K562 (cell line): Measurements from ENCODE around the gene ADCY6. TPM values are rescaled to one million over a fixed set of nuclear protein-coding genes. Genes with fewer than 3 reads are reported as not detected.

Experiments
- ATAC-seq: fragments of 200-7000 bp; cut with Tn5 transposase; 3 replicates; pipeline ENCODE4 v1.9.1; 2020; ENCODE audit warnings: moderate library complexity
- BruUV-seq: library from RNA; stranded (reverse); fragments of 400-500 nt; replicated peaks from 2 replicates; lab custom pipeline; 2021; lab: Mats Ljungman, UMichigan
- CTCF ChIA-PET: fragments of 300-600 bp; formaldehyde crosslinking; extraction: SDS; loops from one replicate; lab custom pipeline; 2021; ENCODE audit warnings: low intra/inter-chr PET ratio; lab: Yijun Ruan, JAX
- POLR2A ChIA-PET: fragments of 300-600, 350-650 bp; sonication (Branson Sonifier 250); formaldehyde crosslinking; extraction: SDS; loops from one replicate; lab custom pipeline; 2021; ENCODE audit warnings: antibody characterized with exemption, inconsistent platforms; lab: Yijun Ruan, JAX
- DNase-seq, 4 experiments: peaks; one replicate each; pipeline versions ENCODE4 v3.0.0 to v3.0.0-alpha.2; 2011 to 2018; ENCODE audit warnings: low spot score in 3 of 4, mixed read lengths in 3 of 4; ENCODE audit errors: extremely low read depth in 1 of 4
- FAIRE-seq: peaks from 2 replicates; lab custom pipeline; 2011; peaks lifted over from hg19 to GRCh38; lab: Jason Lieb, UNC
- H2AFZ ChIP-seq: 2 replicates; pipeline ENCODE4 v1.6.0; 2011; ENCODE audit warnings: low read depth, low read length, control low read depth, inconsistent platforms
- H3K27ac ChIP-seq: fragments of 200-600 bp; 3 replicates; pipeline ENCODE4 v1.8.0; 2011; ENCODE audit warnings: low read depth, mild to moderate bottlenecking, control low read depth, inconsistent platforms, low read length, moderate library complexity, mixed read lengths; ENCODE audit errors: extremely low read depth
- H3K27me3 ChIP-seq, 2 experiments: fragments of 300-600 bp in 1 of 2; 2 replicates in 1 of 2; 3 replicates in 1 of 2; pipeline versions ENCODE4 v1.6.0 to v1.8.0; 2011; ENCODE audit warnings: inconsistent platforms in 2 of 2, low read length in 2 of 2, mild to moderate bottlenecking in 1 of 2, mixed read lengths in 1 of 2, moderate library complexity in 1 of 2; ENCODE audit not compliant: control insufficient read depth in 2 of 2, insufficient read depth in 2 of 2
- H3K36me3 ChIP-seq: fragments of 300-600 bp; 3 replicates; pipeline ENCODE4 v1.8.0; 2011; ENCODE audit warnings: mild to moderate bottlenecking, low read length, inconsistent platforms; ENCODE audit not compliant: control insufficient read depth, insufficient read depth
- H3K4me1 ChIP-seq, 2 experiments: fragments of 200-600 bp in 1 of 2; replicated peaks in 1 of 2; 2 replicates in 1 of 2; 3 replicates in 1 of 2; pipeline versions ENCODE4 v1.5.1 to v1.8.0; 2011; ENCODE audit warnings: inconsistent platforms in 2 of 2, low read length in 2 of 2, mild to moderate bottlenecking in 1 of 2, mixed read lengths in 1 of 2, moderate library complexity in 1 of 2; ENCODE audit not compliant: control insufficient read depth in 2 of 2, insufficient read depth in 2 of 2
- H3K4me2 ChIP-seq: 2 replicates; pipeline ENCODE4 v1.6.1; 2011; ENCODE audit warnings: low read length, control low read depth, inconsistent platforms, mixed read lengths; ENCODE audit not compliant: insufficient read depth
- H3K4me3 ChIP-seq: fragments of 200-600 bp; sonication (generic), shearing (Covaris generic); 2 replicates; pipeline ENCODE4 v1.5.1; 2016; ENCODE audit warnings: control low read depth, inconsistent platforms
- H3K79me2 ChIP-seq: fragments of 200-600 bp; 3 replicates; pipeline ENCODE4 v1.8.0; 2011; ENCODE audit warnings: low read length, inconsistent platforms; ENCODE audit not compliant: control insufficient read depth, insufficient read depth
- H3K9ac ChIP-seq, 2 experiments: 2 replicates each; pipeline versions ENCODE4 v1.6.0 to v1.6.1; 2011; ENCODE audit warnings: low read depth in 2 of 2, low read length in 2 of 2, control low read depth in 1 of 2, inconsistent platforms in 1 of 2, mild to moderate bottlenecking in 1 of 2, mixed read lengths in 1 of 2; ENCODE audit not compliant: insufficient read depth in 1 of 2
- H3K9me1 ChIP-seq: one replicate; pipeline ENCODE4 v1.6.0; 2011; ENCODE audit warnings: inconsistent platforms, mild to moderate bottlenecking, low read length, moderate library complexity; ENCODE audit not compliant: control insufficient read depth, insufficient read depth
- H3K9me3 ChIP-seq: replicated peaks from 2 replicates; pipeline ENCODE4 v1.5.1; 2011; ENCODE audit warnings: low read depth, low read length, inconsistent platforms; ENCODE audit not compliant: control insufficient read depth, insufficient read depth
- H4K20me1 ChIP-seq: replicated peaks from 2 replicates; pipeline ENCODE4 v1.6.1; 2011; ENCODE audit warnings: low read length, inconsistent platforms, mixed read lengths; ENCODE audit not compliant: control insufficient read depth, insufficient read depth
- C11orf30 ChIP-seq: fragments of 450-650 bp; IDR thresholded peaks from 2 replicates; pipeline ENCODE4 v1.6.1; 2016; ENCODE audit warnings: low read depth, mild to moderate bottlenecking
- CHD2 ChIP-seq: IDR thresholded peaks from 2 replicates; pipeline ENCODE4 v1.6.1; 2011; ENCODE audit warnings: low read depth, low read length
- E2F1 ChIP-seq: sonication (generic); formaldehyde crosslinking; IDR thresholded peaks from 2 replicates; pipeline ENCODE4 v1.8.1; 2023; ENCODE audit warnings: mild to moderate bottlenecking, missing genetic modification reagents, moderate library complexity
- FOXJ3 ChIP-seq: sonication (generic); formaldehyde crosslinking; IDR thresholded peaks from 2 replicates; pipeline ENCODE4 v1.4.0; 2020; ENCODE audit warnings: mild to moderate bottlenecking, missing genetic modification reagents
- NCOA4 ChIP-seq: fragments of 450-650 bp; IDR thresholded peaks from 2 replicates; pipeline ENCODE4 v1.6.1; 2018; ENCODE audit warnings: mild to moderate bottlenecking; ENCODE audit not compliant: partially characterized antibody
- PRPF4 ChIP-seq: fragments of 200-400 bp; formaldehyde crosslinking; IDR thresholded peaks from one replicate; pipeline ENCODE4 v1.6.1; 2017; ENCODE audit warnings: low read length, low read depth, mild to moderate bottlenecking; ENCODE audit not compliant: insufficient read depth, poor library complexity, severe bottlenecking
- SMARCA5 ChIP-seq: fragments of 450-650 bp; IDR thresholded peaks from 2 replicates; pipeline ENCODE4 v1.6.1; 2016
- STAT6 ChIP-seq: sonication (generic); formaldehyde crosslinking; IDR thresholded peaks from 2 replicates; pipeline ENCODE4 v1.8.1; 2023; ENCODE audit warnings: mild to moderate bottlenecking, missing genetic modification reagents
- YY1 ChIP-seq, 3 experiments: IDR thresholded peaks; 2 replicates each; pipeline ENCODE4 v1.6.1; 2011; ENCODE audit warnings: low read length in 2 of 3, mild to moderate bottlenecking in 2 of 3, moderate library complexity in 2 of 3, borderline replicate concordance in 1 of 3, control low read depth in 1 of 3, low read depth in 1 of 3; ENCODE audit not compliant: insufficient read depth in 3 of 3, insufficient replicate concordance in 2 of 3, control insufficient read depth in 1 of 3, insufficient read length in 1 of 3; ENCODE audit errors: extremely low read depth in 1 of 3
- ZNF12 ChIP-seq: sonication (generic); formaldehyde crosslinking; IDR thresholded peaks from 2 replicates; pipeline ENCODE4 v1.4.0; 2020; ENCODE audit warnings: mild to moderate bottlenecking, missing genetic modification reagents
- ZNF23 ChIP-seq: fragments of 250-450 bp; sonication (Bioruptor Pico); IDR thresholded peaks from 2 replicates; pipeline ENCODE4 v1.4.0; 2020; ENCODE audit warnings: mild to moderate bottlenecking
- WGBS: fragments of 100-300 bp; shearing (Covaris generic); methylation state at CpG from one replicate; pipeline ENCODE4 v1.1.6; 2016; ENCODE audit warnings: low coverage, mixed read lengths; ENCODE audit not compliant: insufficient coverage; ENCODE audit errors: missing lambda C conversion rate; 5-methylcytosine and 5-hydroxymethylcytosine counted together
- in situ Hi-C: fragments of 300-500 bp; cut with MboI; formaldehyde crosslinking; loops from 4 replicates; pipeline ENCODE4 v1.15.0; 2018; ENCODE audit warnings: inconsistent platforms, mixed read lengths
- intact Hi-C: fragments of 100-400 bp; cut with micrococcal nuclease; formaldehyde crosslinking; loops from 2 replicates; pipeline ENCODE4 v1.14.2; 2022
- polyA plus RNA-seq, 8 experiments: library from polyadenylated mRNA; depleted of rRNA in 4 of 8; stranded (reverse) in 5 of 8; unstranded in 3 of 8; fragments of >200 nt; fragmentation: Nextera tagmentation in 2 of 8; fragmentation: Illumina TruSeq in 1 of 8; extraction: Ambion mirVana in 2 of 8; extraction: Trizol in 1 of 8; gene quantifications; 2 replicates each; pipeline versions ENCODE4 v1.2.1 to v1.2.3, GENCODE V29; 2011 to 2014; ENCODE audit warnings: inconsistent platforms in 1 of 8, missing spikeins in 1 of 8
- total RNA-seq, 7 experiments: library from RNA; depleted of rRNA in 6 of 7; stranded (reverse); fragments of >200 nt in 6 of 7; fragmentation: Illumina TruSeq in 2 of 7; extraction: Trizol in 2 of 7; gene quantifications; 2 replicates each; pipeline versions ENCODE4 v1.2.1 to v1.2.3, GENCODE V29; 2011 to 2021; ENCODE audit warnings: low replicate concordance in 1 of 7

ADCY6 gene
- total and polyA plus RNA-seq, 9 of the 15 experiments (the other 6 are each of a cell fraction or from before 2014, with no cell fraction given): 0.01 to 1.0 (median 0.53) TPM

- no peak for TF ChIP-seq ZNF23
- TF ChIP-seq, all 486 proteins: peak for 0
Observed at GRCh38 chr12:48775991-48776649, 12.8 kb downstream of the ADCY6 start (continued).

DNA sequence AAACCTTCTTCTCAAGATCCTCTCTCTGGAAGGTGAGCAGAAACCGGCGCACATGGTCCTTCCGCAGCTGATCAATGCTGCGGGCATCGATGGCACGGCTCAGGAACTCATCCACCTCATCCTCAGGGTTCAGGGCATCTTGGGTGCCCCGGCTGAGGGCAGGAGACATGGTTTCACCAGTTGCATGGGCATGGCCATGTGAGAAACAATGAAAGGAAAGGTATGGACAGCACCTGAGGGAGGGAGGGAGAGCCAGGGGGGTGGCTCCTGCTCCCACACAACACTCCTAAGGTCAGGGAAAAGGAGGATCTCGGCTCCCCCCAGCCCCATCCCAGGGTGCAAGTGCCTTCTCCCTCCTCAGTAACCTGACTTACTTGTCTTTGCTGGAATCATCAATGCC, 13.6 kb downstream of the ADCY6 start:
- H3K4me3 ChIP-seq: no peak overlapping the region
- H3K27me3 ChIP-seq: peaks cover 28 to 85% of the 10 kb centered on the region in 2 experiments; a peak in 4 of 5 replicates
- H3K36me3 ChIP-seq: no peaks in the 10 kb centered on the region
- no peak for ATAC-seq
- BruUV-seq: no TSS peak
- intact Hi-C loops: no loop called here
- H3K9me1 ChIP-seq: no peaks in the 10 kb centered on the region
- no peak overlapping the region for H3K9ac ChIP-seq
- H3K79me2 ChIP-seq: no peaks in the 10 kb centered on the region
- peaks cover 0 to 6% of the 10 kb centered on the region in 2 experiments; a peak in 2 of 5 replicates for H3K4me1 ChIP-seq
- FAIRE-seq: no peak
- no peak overlapping the region for H3K27ac ChIP-seq
- no peak for DNase-seq
- POLR2A ChIA-PET: interaction anchor here (0.6 to 2.9 kb wide), 5 partner anchors 10 to 498 kb away, joined by 3 to 10 read pairs (median 4); no protein-coding TSS in a partner anchor
- 1% methylated on average over 7 of the region's 8 CpGs for WGBS
- CTCF ChIA-PET: no interaction called here
- H4K20me1 ChIP-seq: peaks cover 12% of the 10 kb centered on the region; the same call in 1 of the 2 replicates
- H3K9me3 ChIP-seq: no peaks in the 10 kb centered on the region
- no peak overlapping the region for H2AFZ ChIP-seq
- no peak overlapping the region for H3K4me2 ChIP-seq
- in situ Hi-C loops: loop anchor here (25.0 kb wide), 1 partner anchor 238 kb away; the partner anchor contains the start of gene OR8S1
- TF ChIP-seq SMARCA5: no peak
- no peak for TF ChIP-seq ZNF12 (CRISPR knock-in tag)
- TF ChIP-seq E2F1 (CRISPR knock-in tag): no peak
- TF ChIP-seq C11orf30: no peak
- TF ChIP-seq FOXJ3: no peak
- TF ChIP-seq YY1 (IDR thresholded peaks at IDR 0.05; ENCODE audit: borderline replicate concordance in 1 of 3, control insufficient read depth in 1 of 3, extremely low read depth in 1 of 3, insufficient read depth in 3 of 3, insufficient read length in 1 of 3, insufficient replicate concordance in 2 of 3, low read depth in 1 of 3, low read length in 2 of 3): no peak
- TF ChIP-seq CHD2: no peak
- TF ChIP-seq STAT6 (CRISPR knock-in tag): no peak
- TF ChIP-seq PRPF4: no peak
- no peak for TF ChIP-seq NCOA4
